Measurements from ENCODE around the gene UBR4. TPM values are rescaled to one million over a fixed set of nuclear protein-coding genes. Genes with fewer than 3 reads are reported as not detected.

Gene UBR4
- total and polyA plus RNA-seq, 3 donors from 2014 or later, result 301 to 708 (median 613) TPM

DNA sequence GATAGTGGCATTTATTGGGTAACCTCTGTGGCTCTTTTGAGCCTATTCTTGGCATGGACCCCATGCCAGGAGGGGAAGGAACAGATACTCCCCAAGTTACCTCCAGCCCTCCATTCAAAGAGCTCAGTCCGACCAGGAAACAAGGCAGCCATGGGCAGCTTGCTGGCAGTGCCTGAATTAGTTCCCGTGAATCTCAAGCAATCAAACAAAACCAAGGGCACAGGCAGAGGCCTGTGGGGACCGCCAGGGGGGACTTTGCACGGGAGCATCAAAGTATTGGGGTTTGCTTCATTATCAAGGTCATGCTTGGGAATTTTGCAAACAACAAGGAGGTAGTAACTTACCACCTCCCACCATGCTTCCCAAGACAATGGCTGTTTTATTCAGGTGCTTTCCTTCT, 172.4 kb downstream of the UBR4 start:
- intact Hi-C loops (cut with DNase I; ENCODE audit: low total_unique reads), result no loop called here
- no peaks in the 10 kb centered on the region for H3K27me3 ChIP-seq
- 74 to 76% methylated on average over 3 to 4 of the region's 4 CpGs for WGBS, 2 donors

DNA sequence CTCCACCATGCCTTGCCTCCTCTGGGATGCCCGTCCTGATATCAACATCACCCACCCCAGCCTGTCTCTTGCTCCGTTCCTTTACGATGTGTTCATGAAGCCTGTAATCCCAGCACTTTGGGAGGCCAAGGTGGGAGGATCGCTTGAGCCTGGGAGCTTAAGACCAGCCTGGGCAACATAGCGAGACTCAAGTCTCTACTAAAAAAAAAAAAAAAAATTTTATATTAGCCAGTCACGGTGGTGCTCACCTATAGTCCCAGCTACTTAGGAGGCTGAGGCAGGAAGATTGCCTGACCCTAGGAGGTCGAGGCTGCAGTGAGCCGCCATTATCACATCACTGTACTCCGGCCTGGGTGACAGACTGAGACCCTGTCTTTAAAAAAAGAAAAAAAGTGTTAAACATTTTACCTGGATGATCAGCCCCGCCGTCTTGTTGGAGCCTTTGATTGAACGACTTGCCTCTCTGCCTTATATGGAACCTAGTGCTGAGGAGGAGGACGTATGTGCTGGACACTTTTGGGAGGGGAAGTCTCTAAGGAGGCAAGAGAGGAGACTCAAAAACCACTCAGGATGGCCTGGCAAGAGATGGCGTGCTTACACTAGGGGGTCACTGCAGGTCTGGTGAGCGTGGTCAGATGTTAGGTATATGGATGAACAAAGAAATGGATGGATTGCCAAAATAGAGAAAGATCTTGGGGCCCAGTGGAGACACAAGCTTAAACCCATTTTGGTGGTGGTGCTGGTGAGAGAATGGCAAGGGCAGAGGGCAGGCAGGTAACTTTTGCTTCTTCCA, 173.1 kb downstream of the UBR4 start:
- 86 to 92% methylated on average over 15 of the region's 15 CpGs for WGBS, 2 donors
- no peaks in the 10 kb centered on the region for H3K9me3 ChIP-seq
- intact Hi-C loops (cut with DNase I; ENCODE audit: low total_unique reads), result no loop called here
- H3K4me1 ChIP-seq, result peaks cover 6% of the 10 kb centered on the region
- no peak overlapping the region for H3K27ac ChIP-seq
- no peak overlapping the region for H3K4me3 ChIP-seq
- H3K27me3 ChIP-seq, result no peaks in the 10 kb centered on the region
- DNase-seq, result no peak
- no peaks in the 10 kb centered on the region for H3K36me3 ChIP-seq (ENCODE audit: low read depth, missing control alignments)
- TF ChIP-seq, protein P1, sequence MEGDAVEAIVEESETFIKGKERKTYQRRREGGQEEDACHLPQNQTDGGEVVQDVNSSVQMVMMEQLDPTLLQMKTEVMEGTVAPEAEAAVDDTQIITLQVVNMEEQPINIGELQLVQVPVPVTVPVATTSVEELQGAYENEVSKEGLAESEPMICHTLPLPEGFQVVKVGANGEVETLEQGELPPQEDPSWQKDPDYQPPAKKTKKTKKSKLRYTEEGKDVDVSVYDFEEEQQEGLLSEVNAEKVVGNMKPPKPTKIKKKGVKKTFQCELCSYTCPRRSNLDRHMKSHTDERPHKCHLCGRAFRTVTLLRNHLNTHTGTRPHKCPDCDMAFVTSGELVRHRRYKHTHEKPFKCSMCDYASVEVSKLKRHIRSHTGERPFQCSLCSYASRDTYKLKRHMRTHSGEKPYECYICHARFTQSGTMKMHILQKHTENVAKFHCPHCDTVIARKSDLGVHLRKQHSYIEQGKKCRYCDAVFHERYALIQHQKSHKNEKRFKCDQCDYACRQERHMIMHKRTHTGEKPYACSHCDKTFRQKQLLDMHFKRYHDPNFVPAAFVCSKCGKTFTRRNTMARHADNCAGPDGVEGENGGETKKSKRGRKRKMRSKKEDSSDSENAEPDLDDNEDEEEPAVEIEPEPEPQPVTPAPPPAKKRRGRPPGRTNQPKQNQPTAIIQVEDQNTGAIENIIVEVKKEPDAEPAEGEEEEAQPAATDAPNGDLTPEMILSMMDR (IDR thresholded peaks at IDR 0.05), result no peak
- no peak for TF ChIP-seq POLR2A (IDR thresholded peaks at IDR 0.05)

More for the DNA sequence above, 172.4 kb downstream of the UBR4 start:
- no peak for DNase-seq
- Histone ChIP-seq H3K4me1 (peaks cover 6% of the 10 kb centered on the region), H3K9me3 (no peaks in the 10 kb centered on the region), H3K4me3 (no peak overlapping the region), H3K36me3 (ENCODE audit: low read depth, missing control alignments) (no peaks in the 10 kb centered on the region), H3K27ac (no peak overlapping the region)
- TF ChIP-seq, protein P1 (IDR thresholded peaks at IDR 0.05), result no peak
- no peak for TF ChIP-seq POLR2A (IDR thresholded peaks at IDR 0.05)

DNA sequence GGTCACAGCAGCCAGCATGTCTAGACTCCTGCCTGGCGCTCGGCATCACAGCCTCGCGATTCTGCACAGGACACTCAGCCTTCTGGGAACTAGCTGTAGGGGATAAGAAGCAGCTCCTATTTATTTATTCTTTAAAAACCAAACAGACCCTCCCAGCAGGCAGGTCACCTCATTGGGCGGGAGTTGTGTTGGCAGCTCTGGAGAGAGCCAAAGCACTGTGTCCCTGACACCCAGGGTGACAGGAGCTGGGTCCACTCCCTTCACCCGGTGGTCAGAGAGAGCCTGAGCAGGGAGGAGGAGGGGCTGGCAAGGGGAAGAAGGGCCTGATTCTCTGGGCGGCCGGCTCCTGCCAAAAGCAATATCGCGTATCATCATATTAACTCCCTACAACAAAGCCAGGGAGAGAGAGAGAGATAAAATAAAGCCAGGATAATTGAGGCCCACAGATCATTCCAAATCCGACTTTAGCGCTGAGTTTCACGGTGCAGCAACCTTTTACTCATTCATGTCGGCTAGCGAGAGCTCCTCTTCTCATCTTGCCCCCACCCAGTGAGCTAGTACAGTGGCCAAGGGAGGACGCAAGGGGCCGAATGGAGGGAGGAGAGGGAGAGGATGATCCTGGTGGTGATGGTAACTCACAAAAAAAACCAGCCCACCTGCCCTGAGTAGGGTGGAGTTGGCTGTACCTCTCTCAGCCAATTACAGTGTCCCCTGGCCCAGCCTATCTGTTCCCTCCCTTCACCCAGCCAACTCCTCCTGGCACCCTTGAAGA, 173.8 kb downstream of the UBR4 start:
- peaks cover 6% of the 10 kb centered on the region for H3K4me1 ChIP-seq
- no peak overlapping the region for H3K27ac ChIP-seq
- no peaks in the 10 kb centered on the region for H3K27me3 ChIP-seq
- intact Hi-C loops (cut with DNase I; ENCODE audit: low total_unique reads), result no loop called here
- H3K36me3 ChIP-seq (ENCODE audit: low read depth, missing control alignments), result no peaks in the 10 kb centered on the region
- TF ChIP-seq POLR2A (IDR thresholded peaks at IDR 0.05), result no peak
- TF ChIP-seq, protein P1 (IDR thresholded peaks at IDR 0.05), result no peak
- 38 to 41% methylated on average over 16 to 17 of the region's 17 CpGs for WGBS, 2 donors
- H3K9me3 ChIP-seq, result no peaks in the 10 kb centered on the region
- no peak for DNase-seq
- no peak overlapping the region for H3K4me3 ChIP-seq

- no peak overlapping the region for H3K4me3 ChIP-seq
- no peaks in the 10 kb centered on the region for H3K9me3 ChIP-seq
- intact Hi-C loops (cut with DNase I; ENCODE audit: low total_unique reads), result no loop called here
- no peak for DNase-seq
- H3K27ac ChIP-seq, result no peak overlapping the region
- H3K4me1 ChIP-seq, result peaks cover 6% of the 10 kb centered on the region
- H3K27me3 ChIP-seq, result no peaks in the 10 kb centered on the region
- H3K36me3 ChIP-seq (ENCODE audit: low read depth, missing control alignments), result no peaks in the 10 kb centered on the region
- 74 to 93% methylated on average over 5 to 7 of the region's 7 CpGs for WGBS, 2 donors
- no peak for TF ChIP-seq POLR2A (IDR thresholded peaks at IDR 0.05)
- TF ChIP-seq, protein P1 (IDR thresholded peaks at IDR 0.05), result no peak
Observed at GRCh38 chr1:19035377-19036040, 174.6 kb downstream of the UBR4 start.
